ENCODE results near the gene CYRIA.

DNA sequence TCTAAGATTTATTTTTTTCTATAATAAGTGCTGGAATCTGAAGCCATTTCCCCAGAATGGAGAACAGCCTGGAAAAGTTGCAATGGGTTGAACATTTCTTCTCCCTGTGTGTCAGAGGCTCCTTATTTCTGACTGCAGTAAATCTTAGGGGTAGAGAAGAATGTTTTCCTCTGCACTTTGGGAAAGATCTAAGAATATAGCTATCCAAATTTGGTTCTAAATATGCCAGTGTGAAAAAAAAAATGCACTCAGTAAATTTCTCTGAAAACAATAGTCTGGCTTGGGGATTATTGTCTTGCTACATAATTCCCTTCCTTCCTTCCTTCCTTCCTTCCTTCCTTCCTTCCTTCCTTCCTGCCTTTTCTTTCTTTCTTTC is 19.7 kb upstream of the CYRIA start:
- no peak for TF ChIP-seq POLR2A (IDR thresholded peaks at IDR 0.05; ENCODE audit: low read depth, low read length)
- no peak for TF ChIP-seq PML (IDR thresholded peaks at IDR 0.05; ENCODE audit: low read length)
- TF ChIP-seq SRF (IDR thresholded peaks at IDR 0.05; ENCODE audit: low read depth in 2 of 2, low read length in 2 of 2) = no peak
- TF ChIP-seq, protein P1, sequence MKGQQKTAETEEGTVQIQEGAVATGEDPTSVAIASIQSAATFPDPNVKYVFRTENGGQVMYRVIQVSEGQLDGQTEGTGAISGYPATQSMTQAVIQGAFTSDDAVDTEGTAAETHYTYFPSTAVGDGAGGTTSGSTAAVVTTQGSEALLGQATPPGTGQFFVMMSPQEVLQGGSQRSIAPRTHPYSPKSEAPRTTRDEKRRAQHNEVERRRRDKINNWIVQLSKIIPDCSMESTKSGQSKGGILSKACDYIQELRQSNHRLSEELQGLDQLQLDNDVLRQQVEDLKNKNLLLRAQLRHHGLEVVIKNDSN (IDR thresholded peaks at IDR 0.05; ENCODE audit: borderline replicate concordance, extremely low read length, insufficient read depth, low read depth, low read length) = no peak
- TF ChIP-seq MXI1 (IDR thresholded peaks at IDR 0.05; ENCODE audit: low read depth, low read length) = no peak
- no peak for TF ChIP-seq CBFB (IDR thresholded peaks at IDR 0.05; ENCODE audit: low read depth)
- TF ChIP-seq YY1 (IDR thresholded peaks at IDR 0.05; ENCODE audit: low read depth, low read length) = no peak
- TF ChIP-seq, protein P2, sequence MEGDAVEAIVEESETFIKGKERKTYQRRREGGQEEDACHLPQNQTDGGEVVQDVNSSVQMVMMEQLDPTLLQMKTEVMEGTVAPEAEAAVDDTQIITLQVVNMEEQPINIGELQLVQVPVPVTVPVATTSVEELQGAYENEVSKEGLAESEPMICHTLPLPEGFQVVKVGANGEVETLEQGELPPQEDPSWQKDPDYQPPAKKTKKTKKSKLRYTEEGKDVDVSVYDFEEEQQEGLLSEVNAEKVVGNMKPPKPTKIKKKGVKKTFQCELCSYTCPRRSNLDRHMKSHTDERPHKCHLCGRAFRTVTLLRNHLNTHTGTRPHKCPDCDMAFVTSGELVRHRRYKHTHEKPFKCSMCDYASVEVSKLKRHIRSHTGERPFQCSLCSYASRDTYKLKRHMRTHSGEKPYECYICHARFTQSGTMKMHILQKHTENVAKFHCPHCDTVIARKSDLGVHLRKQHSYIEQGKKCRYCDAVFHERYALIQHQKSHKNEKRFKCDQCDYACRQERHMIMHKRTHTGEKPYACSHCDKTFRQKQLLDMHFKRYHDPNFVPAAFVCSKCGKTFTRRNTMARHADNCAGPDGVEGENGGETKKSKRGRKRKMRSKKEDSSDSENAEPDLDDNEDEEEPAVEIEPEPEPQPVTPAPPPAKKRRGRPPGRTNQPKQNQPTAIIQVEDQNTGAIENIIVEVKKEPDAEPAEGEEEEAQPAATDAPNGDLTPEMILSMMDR (IDR thresholded peaks at IDR 0.05 in 2 of 3, conservative IDR thresholded peaks at IDR 0.05 in 1 of 3; ENCODE audit: control insufficient read depth in 2 of 3, extremely low read depth in 1 of 3, insufficient read depth in 1 of 3, low read depth in 3 of 3, low read length in 3 of 3) = no peak
- TF ChIP-seq RAD51 (IDR thresholded peaks at IDR 0.05) = no peak
- no peak for TF ChIP-seq ZBTB11 (CRISPR knock-in tag; IDR thresholded peaks at IDR 0.05)
- TF ChIP-seq MYC (IDR thresholded peaks at IDR 0.05; ENCODE audit: insufficient read depth, insufficient read length, insufficient replicate concordance, low read length, severe bottlenecking) = no peak
- TF ChIP-seq CEBPB (IDR thresholded peaks at IDR 0.05; ENCODE audit: borderline replicate concordance in 1 of 2, low read depth in 2 of 2, low read length in 2 of 2) = no peak
- TF ChIP-seq RBBP5 (conservative IDR thresholded peaks at IDR 0.05) = no peak
